H9 (cell line): ENCODE measurements around the gene MSANTD2. TPM values are rescaled to one million over a fixed set of nuclear protein-coding genes. Genes with fewer than 3 reads are reported as not detected.

Experiments
- DNase-seq: peaks from one replicate; pipeline ENCODE4 v3.0.0-alpha.2; 2017
- H2AFZ ChIP-seq: one replicate; pipeline ENCODE4 v1.6.1; 2013; ENCODE audit warnings: mild to moderate bottlenecking, low read length, control low read depth, moderate library complexity
- H2AK5ac ChIP-seq: 2 replicates; pipeline ENCODE4 v1.6.1; 2013; ENCODE audit warnings: low read length, control low read depth, mixed read lengths; ENCODE audit not compliant: insufficient read length
- H2BK120ac ChIP-seq: one replicate; pipeline ENCODE4 v1.6.1; 2013; ENCODE audit warnings: low read depth, mild to moderate bottlenecking, low read length, control low read depth, inconsistent platforms; ENCODE audit not compliant: poor library complexity, severe bottlenecking
- H2BK12ac ChIP-seq: 2 replicates; pipeline ENCODE4 v1.6.1; 2013; ENCODE audit warnings: low read length, control low read depth, mixed read lengths, low read depth; ENCODE audit not compliant: insufficient read length
- H2BK15ac ChIP-seq: 2 replicates; pipeline ENCODE4 v1.6.1; 2013; ENCODE audit warnings: low read depth, low read length, control low read depth
- H2BK20ac ChIP-seq: one replicate; pipeline ENCODE4 v1.6.1; 2013; ENCODE audit warnings: low read depth, mild to moderate bottlenecking, low read length, control low read depth, inconsistent platforms; ENCODE audit not compliant: poor library complexity, severe bottlenecking
- H2BK5ac ChIP-seq: 2 replicates; pipeline ENCODE4 v1.6.1; 2013; ENCODE audit warnings: low read length, control low read depth, mixed read lengths; ENCODE audit not compliant: insufficient read length
- H3K14ac ChIP-seq: 2 replicates; pipeline ENCODE4 v1.6.1; 2013; ENCODE audit warnings: low read length, control low read depth; ENCODE audit not compliant: insufficient read depth
- H3K18ac ChIP-seq: 2 replicates; pipeline ENCODE4 v1.6.1; 2013; ENCODE audit warnings: low read depth, mild to moderate bottlenecking, mixed read lengths, low read length, control low read depth; ENCODE audit not compliant: insufficient read length
- H3K23ac ChIP-seq: 2 replicates; pipeline ENCODE4 v1.6.1; 2013; ENCODE audit warnings: low read length, control low read depth, mixed read lengths, low read depth; ENCODE audit not compliant: insufficient read length
- H3K23me2 ChIP-seq: 2 replicates; pipeline ENCODE4 v1.6.1; 2013; ENCODE audit warnings: low read depth, mild to moderate bottlenecking, mixed read lengths, low read length, control low read depth; ENCODE audit not compliant: insufficient read length, poor library complexity, severe bottlenecking
- H3K27ac ChIP-seq: 2 replicates; pipeline ENCODE4 v1.5.1; 2013; ENCODE audit warnings: low read length, control low read depth, mixed read lengths, low read depth; ENCODE audit not compliant: insufficient read length
- H3K27me3 ChIP-seq: 2 replicates; pipeline ENCODE4 v1.6.1; 2013; ENCODE audit warnings: low read length, control low read depth, inconsistent platforms; ENCODE audit not compliant: insufficient read depth
- H3K4ac ChIP-seq: 2 replicates; pipeline ENCODE4 v1.6.1; 2013; ENCODE audit warnings: low read depth, mild to moderate bottlenecking, control low read depth, inconsistent platforms, low read length, moderate library complexity
- H3K4me1 ChIP-seq: 2 replicates; pipeline ENCODE4 v1.6.1; 2013; ENCODE audit warnings: low read length, control low read depth, inconsistent platforms; ENCODE audit not compliant: insufficient read depth
- H3K4me2 ChIP-seq: 2 replicates; pipeline ENCODE4 v1.6.1; 2013; ENCODE audit warnings: low read length, control low read depth, mixed read lengths; ENCODE audit not compliant: insufficient read length, insufficient read depth
- H3K56ac ChIP-seq: 2 replicates; pipeline ENCODE4 v1.6.1; 2013; ENCODE audit warnings: low read depth, mild to moderate bottlenecking, mixed read lengths, low read length, control low read depth; ENCODE audit not compliant: insufficient read length
- H3K79me1 ChIP-seq: 2 replicates; pipeline ENCODE4 v1.6.1; 2013; ENCODE audit warnings: low read depth, mild to moderate bottlenecking, moderate library complexity, low read length, control low read depth, inconsistent platforms; ENCODE audit not compliant: insufficient read depth, poor library complexity, severe bottlenecking
- H3K79me2 ChIP-seq: 2 replicates; pipeline ENCODE4 v1.6.1; 2013; ENCODE audit warnings: low read length, control low read depth, inconsistent platforms; ENCODE audit not compliant: insufficient read depth
- H3K9ac ChIP-seq: 2 replicates; pipeline ENCODE4 v1.6.1; 2013; ENCODE audit warnings: low read length, control low read depth, mixed read lengths; ENCODE audit not compliant: insufficient read length; ENCODE audit errors: extremely low read depth
- H3K9me3 ChIP-seq: one replicate; pipeline ENCODE4 v1.6.1; 2013; ENCODE audit warnings: low read depth, low read length, inconsistent platforms; ENCODE audit not compliant: control insufficient read depth
- H3T11ph ChIP-seq: one replicate; pipeline ENCODE4 v1.6.1; 2013; ENCODE audit warnings: mild to moderate bottlenecking, low read length, control low read depth, inconsistent platforms
- H4K20me1 ChIP-seq: one replicate; pipeline ENCODE4 v1.6.1; 2013; ENCODE audit not compliant: control insufficient read depth, insufficient read length, insufficient read depth
- H4K5ac ChIP-seq: 2 replicates; pipeline ENCODE4 v1.6.1; 2013; ENCODE audit warnings: low read depth, mild to moderate bottlenecking, mixed read lengths, low read length, control low read depth; ENCODE audit not compliant: insufficient read length
- H4K8ac ChIP-seq: replicated peaks from 2 replicates; pipeline ENCODE4 v1.6.1; 2013; ENCODE audit warnings: low read length, control low read depth, mixed read lengths, low read depth; ENCODE audit not compliant: insufficient read length
- H4K91ac ChIP-seq: 2 replicates; pipeline ENCODE4 v1.6.1; 2013; ENCODE audit warnings: low read depth, mild to moderate bottlenecking, moderate library complexity, mixed read lengths, low read length, control low read depth; ENCODE audit not compliant: insufficient read length
- H3K27ac Mint-ChIP-seq, 3 experiments: 2 replicates in 2 of 3; 3 replicates in 1 of 3; pipeline ENCODE4 v1.8.0; 2020 to 2021; ENCODE audit warnings: mixed read lengths in 3 of 3, mild to moderate bottlenecking in 1 of 3, moderate library complexity in 1 of 3
- H3K27me3 Mint-ChIP-seq: 2 replicates; pipeline ENCODE4 v1.8.0; 2021; ENCODE audit warnings: low read depth, mild to moderate bottlenecking, moderate library complexity, mixed read lengths
- H3K36me3 Mint-ChIP-seq, 3 experiments: 2 replicates in 2 of 3; 3 replicates in 1 of 3; pipeline ENCODE4 v1.8.0; 2020 to 2021; ENCODE audit warnings: low read depth in 3 of 3, mixed read lengths in 3 of 3; ENCODE audit not compliant: insufficient read depth in 1 of 3
- H3K4me1 Mint-ChIP-seq, 2 experiments: 2 replicates each; pipeline ENCODE4 v1.8.0; 2020; ENCODE audit warnings: mixed read lengths in 2 of 2
- H3K4me3 Mint-ChIP-seq, 2 experiments: 2 replicates in 1 of 2; 3 replicates in 1 of 2; pipeline ENCODE4 v1.8.0; 2020 to 2021; ENCODE audit warnings: mild to moderate bottlenecking in 2 of 2, mixed read lengths in 2 of 2, moderate library complexity in 1 of 2
- H3K9me3 Mint-ChIP-seq, 2 experiments: 2 replicates in 1 of 2; 3 replicates in 1 of 2; pipeline ENCODE4 v1.8.0; 2020; ENCODE audit warnings: mild to moderate bottlenecking in 2 of 2, mixed read lengths in 2 of 2, moderate library complexity in 1 of 2
- CTCF ChIP-seq: fragments of 200-600 bp; sonication (generic); conservative IDR thresholded peaks from 3 replicates; pipeline ENCODE4 v1.8.0; 2021; ENCODE audit warnings: antibody characterized with exemption, mild to moderate bottlenecking
- WGBS: extraction: QIAGEN DNeasy Blood & Tissue Kit; methylation state at CpG from one replicate; pipeline ENCODE4 v1.1.7; 2013; ENCODE audit warnings: missing lambda C conversion rate, low lambda C conversion rate, mixed read lengths; ENCODE audit not compliant: insufficient read length; ENCODE audit errors: extremely low coverage; 5-methylcytosine and 5-hydroxymethylcytosine counted together
- total RNA-seq: library from RNA; stranded (reverse); gene quantifications from 2 replicates; pipeline ENCODE4 v1.2.1, GENCODE V29; 2021

Gene MSANTD2
- total RNA-seq, 1 experiment from 2014 or later, result 18.1 TPM

- Histone ChIP-seq H3K4me1 (no peaks in the 10 kb centered on the region), H3K9ac (no peak overlapping the region), H2BK120ac (no peak overlapping the region), H3K79me2 (no peaks in the 10 kb centered on the region), H4K91ac (no peak overlapping the region), H3K4me2 (no peak overlapping the region), H2BK5ac (no peak overlapping the region), H3K18ac (no peak overlapping the region), H2AFZ (no peak overlapping the region), H4K8ac (no peak overlapping the region), H3K4ac (no peak overlapping the region), H2BK20ac (no peak overlapping the region), H4K20me1 (no peaks in the 10 kb centered on the region), H2BK15ac (no peak overlapping the region), H3K27me3 (peaks cover 55% of the 10 kb centered on the region), H3K14ac (no peak overlapping the region), H3K79me1 (no peaks in the 10 kb centered on the region), H3T11ph (no peak overlapping the region), H3K9me3 (no peaks in the 10 kb centered on the region), H3K56ac (no peak overlapping the region), H3K23ac (no peak overlapping the region), H2BK12ac (no peak overlapping the region), H3K23me2 (peaks cover 11% of the 10 kb centered on the region), H4K5ac (no peak overlapping the region), H2AK5ac (no peak overlapping the region), H3K27ac (no peak overlapping the region)
- WGBS, result no CpG with 5 or more reads among the region's 7 CpGs
- H3K4me3 Mint-ChIP-seq, result no peak overlapping the region
- no peak overlapping the region for H3K27ac Mint-ChIP-seq
- H3K9me3 Mint-ChIP-seq, result no peaks in the 10 kb centered on the region; a peak in 1 of 5 replicates
- DNase-seq, result no peak
- peaks cover 20 to 22% of the 10 kb centered on the region in 2 experiments for H3K4me1 Mint-ChIP-seq
- TF ChIP-seq CTCF, result no peak
- peaks cover 80% of the 10 kb centered on the region for H3K27me3 Mint-ChIP-seq
- H3K36me3 Mint-ChIP-seq, result no peaks in the 10 kb centered on the region; a peak in 1 of 7 replicates
Observed at GRCh38 chr11:124737638-124738305, 62.4 kb downstream of the MSANTD2 start.
